ENCODE results near the gene NUMB. TPM values are rescaled to one million over a fixed set of nuclear protein-coding genes. Genes with fewer than 3 reads are reported as not detected.

Gene NUMB
- total RNA-seq, 1 experiment from 2014 or later: 42.0 TPM

- TF ChIP-seq HMGA2 (CRISPR knock-in tag; IDR thresholded peaks at IDR 0.05): no peak
- TF ChIP-seq NFYB (CRISPR knock-in tag; conservative IDR thresholded peaks at IDR 0.05; ENCODE audit: low read depth): no peak
- no peak for TF ChIP-seq NR2C2 (CRISPR knock-in tag; IDR thresholded peaks at IDR 0.05)
Observed at GRCh38 chr14:73468828-73469375, 10.6 kb upstream of the NUMB start (continued).

- Mint-ChIP-seq H3K4me3 (no peak overlapping the region), H3K27me3 (ENCODE audit: low read depth) (no peaks in the 10 kb centered on the region), H3K4me1 (peaks cover 2% of the 10 kb centered on the region; the same call in 1 of the 2 replicates), H3K27ac (no peak overlapping the region), H3K9me3 (no peaks in the 10 kb centered on the region), H3K36me3 (no peaks in the 10 kb centered on the region)
- DNase-seq (ENCODE audit: low spot score) (no peak), ATAC-seq (no peak)
- TF ChIP-seq FOXP4 (CRISPR knock-in tag; IDR thresholded peaks at IDR 0.05) (no peak), MYBL2 (CRISPR knock-in tag; IDR thresholded peaks at IDR 0.05) (no peak), RELA (CRISPR knock-in tag; IDR thresholded peaks at IDR 0.05; ENCODE audit: borderline replicate concordance) (no peak), JUN (CRISPR knock-in tag; IDR thresholded peaks at IDR 0.05) (no peak), ZNF396 (CRISPR knock-in tag; IDR thresholded peaks at IDR 0.05; ENCODE audit: borderline replicate concordance) (no peak), TEAD4 (CRISPR knock-in tag; IDR thresholded peaks at IDR 0.05) (no peak), CTCF (IDR thresholded peaks at IDR 0.05) (no peak), IRF2 (CRISPR knock-in tag; IDR thresholded peaks at IDR 0.05; ENCODE audit: borderline replicate concordance, low read depth) (no peak), CDX4 (CRISPR knock-in tag; IDR thresholded peaks at IDR 0.05; ENCODE audit: borderline replicate concordance) (no peak), OVOL2 (CRISPR knock-in tag; IDR thresholded peaks at IDR 0.05; ENCODE audit: borderline replicate concordance) (no peak), MXD4 (CRISPR knock-in tag; IDR thresholded peaks at IDR 0.05; ENCODE audit: borderline replicate concordance) (no peak), ZNF317 (CRISPR knock-in tag; IDR thresholded peaks at IDR 0.05; ENCODE audit: borderline replicate concordance, low read depth) (no peak), ARID4B (CRISPR knock-in tag; IDR thresholded peaks at IDR 0.05; ENCODE audit: borderline replicate concordance) (no peak), HMGA2 (CRISPR knock-in tag; IDR thresholded peaks at IDR 0.05) (no peak), E2F4 (CRISPR knock-in tag; IDR thresholded peaks at IDR 0.05; ENCODE audit: borderline replicate concordance, low read depth) (no peak)
- POLR2A ChIA-PET: interaction anchor here (0.7 kb wide), 1 partner anchor 155 kb away, joined by 4 read pairs; no protein-coding TSS in a partner anchor
- CTCF ChIA-PET: interaction anchor here (0.9 to 1.6 kb wide), 4 partner anchors 9 to 236 kb away, joined by 3 to 7 read pairs (median 4); no protein-coding TSS in a partner anchor
Observed at GRCh38 chr14:73467800-73468199, 9.5 kb upstream of the NUMB start.

All from WTC11 (cell line).